HepG2 (cell line): ENCODE measurements around the gene STK32C. TPM values are rescaled to one million over a fixed set of nuclear protein-coding genes. Genes with fewer than 3 reads are reported as not detected.

ENCODE experiments used
- ATAC-seq: fragments of 200-7000 bp; cut with Tn5 transposase; 3 replicates; pipeline ENCODE4 v1.9.1; 2020; ENCODE audit warnings: mild to moderate bottlenecking, moderate library complexity
- BruUV-seq: library from RNA; stranded (reverse); fragments of 400-500 nt; replicated peaks from 2 replicates; lab custom pipeline; 2021; lab: Mats Ljungman, UMichigan
- CTCF ChIA-PET: fragments of 300-600 bp; formaldehyde crosslinking; extraction: SDS; loops from one replicate; lab custom pipeline; 2021; ENCODE audit warnings: low total read pairs, inconsistent platforms, low intra/inter-chr PET ratio; lab: Yijun Ruan, JAX
- POLR2A ChIA-PET: fragments of 350-600 bp; sonication (Branson Sonifier 250); formaldehyde crosslinking; loops from one replicate; lab custom pipeline; 2020; ENCODE audit warnings: antibody characterized with exemption, inconsistent platforms; lab: Yijun Ruan, JAX
- DNase-seq: peaks from one replicate; pipeline ENCODE4 v3.0.0-alpha.2; 2015; ENCODE audit warnings: low spot score
- FAIRE-seq: peaks from 3 replicates; lab custom pipeline; 2011; peaks lifted over from hg19 to GRCh38; lab: Jason Lieb, UNC
- H2AFZ ChIP-seq: one replicate; pipeline ENCODE4 v1.6.1; 2011; ENCODE audit warnings: low read length, inconsistent platforms
- H3K27ac ChIP-seq: fragments of 300-600 bp; 3 replicates; pipeline ENCODE4 v1.8.0; 2011; ENCODE audit warnings: mixed run types, mild to moderate bottlenecking, mixed read lengths, low read length, inconsistent platforms; ENCODE audit not compliant: insufficient read depth; ENCODE audit errors: extremely low read length
- H3K27me3 ChIP-seq, 2 experiments: fragments of 200-600 bp in 1 of 2; 2 replicates in 1 of 2; 3 replicates in 1 of 2; pipeline versions ENCODE4 v1.6.0 to v1.8.0; 2011; ENCODE audit warnings: low read length in 2 of 2, mild to moderate bottlenecking in 2 of 2, moderate library complexity in 2 of 2, inconsistent platforms in 1 of 2; ENCODE audit not compliant: insufficient read depth in 2 of 2, control insufficient read depth in 1 of 2
- H3K36me3 ChIP-seq, 2 experiments: fragments of 200-600 bp in 1 of 2; replicated peaks in 1 of 2; 2 replicates in 1 of 2; 3 replicates in 1 of 2; pipeline versions ENCODE4 v1.5.1 to v1.8.0; 2011; ENCODE audit warnings: low read length in 2 of 2, inconsistent platforms in 1 of 2; ENCODE audit not compliant: insufficient read depth in 2 of 2, control insufficient read depth in 1 of 2
- H3K4me1 ChIP-seq: 2 replicates; pipeline ENCODE4 v1.5.1; 2012; ENCODE audit warnings: low read length, inconsistent platforms; ENCODE audit not compliant: insufficient read depth
- H3K4me2 ChIP-seq: 2 replicates; pipeline ENCODE4 v1.6.0; 2011; ENCODE audit warnings: low read depth, low read length, inconsistent platforms
- H3K4me3 ChIP-seq, 3 experiments: fragments of 200-600 bp in 1 of 3; sonication (generic), shearing (Covaris generic) in 1 of 3; replicated peaks in 1 of 3; 2 replicates each; pipeline ENCODE4 v1.5.1; 2011 to 2016; ENCODE audit warnings: low read length in 3 of 3, inconsistent platforms in 2 of 3, low read depth in 2 of 3, mild to moderate bottlenecking in 2 of 3, control low read depth in 1 of 3, mixed read lengths in 1 of 3; ENCODE audit not compliant: insufficient read depth in 1 of 3
- H3K79me2 ChIP-seq: one replicate; pipeline ENCODE4 v1.6.1; 2011; ENCODE audit warnings: low read length, inconsistent platforms; ENCODE audit not compliant: insufficient read depth
- H3K9ac ChIP-seq: 2 replicates; pipeline ENCODE4 v1.6.0; 2011; ENCODE audit warnings: mild to moderate bottlenecking, low read depth, low read length, inconsistent platforms; ENCODE audit not compliant: insufficient read depth
- H3K9me3 ChIP-seq: 2 replicates; pipeline ENCODE4 v1.5.1; 2012; ENCODE audit warnings: mild to moderate bottlenecking, low read length
- H4K20me1 ChIP-seq: 2 replicates; pipeline ENCODE4 v1.6.0; 2011; ENCODE audit warnings: inconsistent platforms, mild to moderate bottlenecking, low read length, moderate library complexity; ENCODE audit not compliant: insufficient read depth
- ASH2L ChIP-seq: fragments of 300-600, 200-600 bp; sonication (generic); IDR thresholded peaks from 2 replicates; pipeline ENCODE4 v1.7.0; 2017; ENCODE audit warnings: low read depth, mild to moderate bottlenecking, moderate library complexity, mixed read lengths, low read length; ENCODE audit not compliant: insufficient read length
- ELK4 ChIP-seq: sonication (generic); formaldehyde crosslinking; IDR thresholded peaks from 2 replicates; pipeline ENCODE4 v1.9.0; 2021; ENCODE audit warnings: missing genetic modification reagents, borderline replicate concordance
- IKZF5 ChIP-seq: IDR thresholded peaks from 2 replicates; pipeline ENCODE4 v1.6.1; 2018; ENCODE audit warnings: missing genetic modification reagents, mild to moderate bottlenecking, missing compliant biosample characterization
- JDP2 ChIP-seq: sonication (generic); formaldehyde crosslinking; IDR thresholded peaks from 2 replicates; pipeline ENCODE4 v1.8.1; 2022; ENCODE audit warnings: missing genetic modification reagents, borderline replicate concordance
- MEIS1 ChIP-seq: sonication (generic); formaldehyde crosslinking; IDR thresholded peaks from 2 replicates; pipeline ENCODE4 v1.9.0; 2021; ENCODE audit warnings: mild to moderate bottlenecking, missing genetic modification reagents, moderate library complexity, borderline replicate concordance
- NCOA5 ChIP-seq: sonication (generic); formaldehyde crosslinking; IDR thresholded peaks from 2 replicates; pipeline ENCODE4 v1.4.0; 2020; ENCODE audit warnings: missing genetic modification reagents
- POGK ChIP-seq: sonication (generic); formaldehyde crosslinking; conservative IDR thresholded peaks from 2 replicates; pipeline ENCODE4 v1.8.0; 2022; ENCODE audit warnings: mild to moderate bottlenecking, moderate library complexity, missing genetic modification reagents
- REXO4 ChIP-seq: sonication (generic); formaldehyde crosslinking; IDR thresholded peaks from 2 replicates; pipeline ENCODE4 v1.8.0; 2022; ENCODE audit warnings: missing genetic modification reagents, mild to moderate bottlenecking, borderline replicate concordance
- SP140L ChIP-seq: sonication (generic); formaldehyde crosslinking; IDR thresholded peaks from 2 replicates; pipeline ENCODE4 v1.4.0; 2020; ENCODE audit warnings: missing genetic modification reagents, borderline replicate concordance
- ZBTB25 ChIP-seq: IDR thresholded peaks from 2 replicates; pipeline ENCODE4 v1.6.1; 2018; ENCODE audit warnings: missing genetic modification reagents
- ZFP37 ChIP-seq: sonication (generic); formaldehyde crosslinking; IDR thresholded peaks from 2 replicates; pipeline ENCODE4 v1.4.0; 2020; ENCODE audit warnings: missing genetic modification reagents, borderline replicate concordance
- ZNF576 ChIP-seq: sonication (generic); formaldehyde crosslinking; IDR thresholded peaks from 2 replicates; pipeline ENCODE4 v1.4.0; 2020; ENCODE audit warnings: mild to moderate bottlenecking, missing genetic modification reagents
- ZNF629 ChIP-seq: sonication (generic); formaldehyde crosslinking; conservative IDR thresholded peaks from 2 replicates; pipeline ENCODE4 v1.5.0; 2020; ENCODE audit warnings: missing genetic modification reagents
- WGBS: methylation state at CpG from one replicate; pipeline ENCODE4 v1.1.6; 2017; ENCODE audit warnings: low lambda C conversion rate; 5-methylcytosine and 5-hydroxymethylcytosine counted together
- in situ Hi-C: cut with HindIII; loops from 2 replicates; pipeline ENCODE4 v1.10.0; 2017; ENCODE audit warnings: low pct_unique_long_range_greater_than_20kb; ENCODE audit not compliant: extremely low pct_ligation_motif_present
- intact Hi-C: fragments of 100-400 bp; cut with micrococcal nuclease; formaldehyde crosslinking; loops from one replicate; pipeline ENCODE4 v1.10.0; 2022; ENCODE audit not compliant: unreplicated experiment
- polyA plus RNA-seq, 8 experiments: library from polyadenylated mRNA; depleted of rRNA in 3 of 8; stranded (reverse) in 7 of 8; unstranded in 1 of 8; fragments of >200 nt; fragmentation: Illumina TruSeq in 4 of 8; extraction: Trizol in 4 of 8; gene quantifications; 2 replicates each; pipeline versions ENCODE4 v1.2.1 to v1.2.3, GENCODE V29; 2011 to 2016; ENCODE audit warnings: low read depth in 4 of 8, missing spikeins in 1 of 8, mixed read lengths in 1 of 8; ENCODE audit not compliant: insufficient read depth in 1 of 8
- total RNA-seq, 5 experiments: library from RNA; depleted of rRNA; stranded (reverse); fragments of >200 nt; fragmentation: Illumina TruSeq; extraction: Trizol; gene quantifications; 2 replicates each; pipeline ENCODE4 v1.2.3, GENCODE V29; 2016; ENCODE audit warnings: low read depth in 1 of 5

The STK32C gene
- total and polyA plus RNA-seq, 2 of the 13 experiments (the other 11 are each of a cell fraction or from before 2014, with no cell fraction given): 10.9 to 19.4 TPM

- TF ChIP-seq POGK: no peak
- TF ChIP-seq MEIS1 (CRISPR knock-in tag): no peak
- no peak for TF ChIP-seq JDP2 (CRISPR knock-in tag)
These were observed 118.7 kb downstream of the STK32C start (continued) for GRCh38 chr10:132189016-132189415.

- H3K9me3 ChIP-seq: no peaks in the 10 kb centered on the region
- FAIRE-seq (no peak), DNase-seq (no peak), ATAC-seq (peak; percentile 13; the same call in 2 of the 3 replicates)
- CTCF ChIA-PET: no interaction called here
- intact Hi-C loops: no loop called here
- no peaks in the 10 kb centered on the region for H3K79me2 ChIP-seq
- H3K4me1 ChIP-seq: peaks cover 16% of the 10 kb centered on the region
- peaks cover 4 to 40% of the 10 kb centered on the region in 2 experiments for H3K27me3 ChIP-seq
- H3K27ac ChIP-seq: no peak overlapping the region
- H4K20me1 ChIP-seq: peaks cover 18% of the 10 kb centered on the region
- H2AFZ ChIP-seq: no peak overlapping the region
- POLR2A ChIA-PET: no interaction called here
- H3K9ac ChIP-seq: no peak overlapping the region
- in situ Hi-C loops: no loop called here
- BruUV-seq: no TSS peak
- H3K4me3 ChIP-seq: no peak overlapping the region
- 38% methylated on average over 13 of the region's 13 CpGs for WGBS
- no peak overlapping the region for H3K4me2 ChIP-seq
- H3K36me3 ChIP-seq: no peaks in the 10 kb centered on the region
- TF ChIP-seq ELK4 (no peak), ASH2L (no peak), ZNF629 (CRISPR knock-in tag) (no peak), ZNF576 (CRISPR knock-in tag) (no peak), ZFP37 (CRISPR knock-in tag) (no peak), ZBTB25 (CRISPR knock-in tag) (no peak), REXO4 (CRISPR knock-in tag) (no peak), NCOA5 (CRISPR knock-in tag) (no peak), IKZF5 (no peak), SP140L (CRISPR knock-in tag) (no peak)
These were observed 119.4 kb downstream of the STK32C start for GRCh38 chr10:132188331-132188730.
